ENCODE results near the gene IDS.

Gene IDS

GRCh38 chrX:149453906-149454822 lies 50.9 kb downstream of the IDS start:
- no peak for DNase-seq

GRCh38 chrX:149453030-149453429 lies 52.1 kb downstream of the IDS start:
- DNase-seq = no peak

GRCh38 chrX:149433451-149433850 lies 71.7 kb downstream of the IDS start:
- DNase-seq = no peak

DNA sequence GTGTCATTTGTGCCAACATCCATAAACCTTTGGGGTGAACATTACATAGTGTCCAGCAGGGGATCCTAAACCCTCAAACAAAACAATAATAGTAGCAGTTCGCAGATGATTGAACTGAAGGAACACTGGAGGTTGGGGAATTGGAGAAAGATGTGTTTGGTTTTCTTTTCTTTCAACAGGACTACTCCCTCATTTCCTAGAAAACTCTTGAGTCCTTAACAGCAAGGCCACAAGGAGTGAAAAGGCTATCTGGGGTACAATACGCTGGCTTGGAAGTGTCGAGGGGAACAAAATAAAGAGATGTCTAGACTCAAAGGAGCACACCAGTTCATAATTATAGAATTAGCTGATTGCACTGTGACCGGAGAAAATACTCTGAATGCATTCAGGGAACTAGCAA lies 72.1 kb downstream of the IDS start:
- no peak for DNase-seq

Measured in COR-L47 (cell line).